HepG2 (cell line): Measurements from ENCODE around the gene LURAP1L.

Source experiments
- IKZF5 ChIP-seq: IDR thresholded peaks from 2 replicates; pipeline ENCODE4 v1.6.1; 2018; ENCODE audit warnings: missing genetic modification reagents, mild to moderate bottlenecking, missing compliant biosample characterization
- ZNF644 ChIP-seq: IDR thresholded peaks from 2 replicates; pipeline ENCODE4 v1.6.1; 2016; ENCODE audit warnings: low read depth

GRCh38 chr9:12822111-12822510 lies 47.3 kb downstream of the LURAP1L start:
- no peak for TF ChIP-seq ZNF644 (CRISPR knock-in tag)
- no peak for TF ChIP-seq IKZF5
